Thoracic aorta (tissue), 2 donors: ENCODE results near the gene WNT7A. TPM values are rescaled to one million over a fixed set of nuclear protein-coding genes. Genes with fewer than 3 reads are reported as not detected.

Source experiments
- ATAC-seq: fragments of 150-250 bp; one replicate; pipeline ENCODE4 v1.8.0; 2017; ENCODE audit warnings: low read depth; ENCODE audit not compliant: insufficient number of reproducible peaks, low FRiP score
- DNase-seq: peaks from one replicate; pipeline ENCODE4 v3.0.0-alpha.2; 2020; ENCODE audit warnings: low spot score
- H3K27ac ChIP-seq, 2 donors: fragments of 200-600 bp; sonication (generic); 1 replicate in 1 of 2; 2 replicates in 1 of 2; pipeline ENCODE4 v1.5.1; 2016; ENCODE audit warnings: mild to moderate bottlenecking in 2 of 2, moderate library complexity in 2 of 2
- H3K27me3 ChIP-seq: fragments of 200-600 bp; sonication (generic); replicated peaks from 2 replicates; pipeline ENCODE4 v1.6.0; 2016; ENCODE audit warnings: mild to moderate bottlenecking; ENCODE audit not compliant: insufficient read depth
- H3K36me3 ChIP-seq: fragments of 200-600 bp; sonication (generic); one replicate; pipeline ENCODE4 v1.5.1; 2016
- H3K4me1 ChIP-seq, 2 donors: fragments of 200-600 bp; sonication (generic); 1 replicate in 1 of 2; 2 replicates in 1 of 2; pipeline versions ENCODE4 v1.5.1 to v1.6.0; 2016; ENCODE audit warnings: low read depth in 2 of 2, mild to moderate bottlenecking in 1 of 2; ENCODE audit not compliant: control insufficient read depth in 1 of 2
- H3K4me3 ChIP-seq: fragments of 200-600 bp; sonication (generic); 2 replicates; pipeline ENCODE4 v1.5.1; 2016; ENCODE audit warnings: mild to moderate bottlenecking
- H3K9me3 ChIP-seq: fragments of 200-600 bp; sonication (generic); 2 replicates; pipeline ENCODE4 v1.5.1; 2016
- CTCF ChIP-seq: fragments of 200-600 bp; sonication (generic); IDR thresholded peaks from one replicate; pipeline ENCODE4 v1.5.1; 2019; ENCODE audit warnings: antibody characterized with exemption
- total RNA-seq, 2 donors: library from RNA; depleted of rRNA; stranded (reverse); fragments of >200 nt; gene quantifications; one replicate each; pipeline versions ENCODE4 v1.1.0 to v1.2.3, GENCODE V29; 2016

Gene WNT7A
- total RNA-seq, 2 donors from 2014 or later = not detected

GRCh38 chr3:13825821-13826220, 54.0 kb downstream of the WNT7A start:
- H3K36me3 ChIP-seq = no peaks in the 10 kb centered on the region
- no peak for ATAC-seq
- no peak for TF ChIP-seq CTCF
- H3K9me3 ChIP-seq = no peaks in the 10 kb centered on the region
- H3K27ac ChIP-seq = no peak overlapping the region
- H3K4me1 ChIP-seq = no peaks in the 10 kb centered on the region
- H3K27me3 ChIP-seq = no peaks in the 10 kb centered on the region
- no peak for DNase-seq
- H3K4me3 ChIP-seq = no peak overlapping the region

- no peaks in the 10 kb centered on the region for H3K9me3 ChIP-seq
- no peaks in the 10 kb centered on the region for H3K27me3 ChIP-seq
- H3K4me3 ChIP-seq = no peak overlapping the region
- DNase-seq = no peak
- no peak for ATAC-seq
- H3K36me3 ChIP-seq = no peaks in the 10 kb centered on the region
- H3K27ac ChIP-seq = no peak overlapping the region
- no peak for TF ChIP-seq CTCF
- H3K4me1 ChIP-seq = no peaks in the 10 kb centered on the region
Measured at GRCh38 chr3:13825311-13825579, 54.6 kb downstream of the WNT7A start.

GRCh38 chr3:13824521-13825310, 55.2 kb downstream of the WNT7A start:
- Histone ChIP-seq H3K27me3 (no peaks in the 10 kb centered on the region), H3K9me3 (no peaks in the 10 kb centered on the region), H3K27ac (no peak overlapping the region), H3K36me3 (no peaks in the 10 kb centered on the region), H3K4me1 (no peaks in the 10 kb centered on the region), H3K4me3 (no peak overlapping the region)
- no peak for DNase-seq
- no peak for ATAC-seq
- no peak for TF ChIP-seq CTCF

- no peak for ATAC-seq
- DNase-seq = no peak
- H3K27ac ChIP-seq = no peak overlapping the region
Measured at GRCh38 chr3:13823692-13824091, 56.2 kb downstream of the WNT7A start.

More at GRCh38 chr3:13823692-13824091, 56.2 kb downstream of the WNT7A start:
- Histone ChIP-seq H3K36me3 (no peaks in the 10 kb centered on the region), H3K9me3 (no peaks in the 10 kb centered on the region), H3K4me1 (no peaks in the 10 kb centered on the region), H3K27me3 (no peaks in the 10 kb centered on the region), H3K4me3 (no peak overlapping the region)
- no peak for TF ChIP-seq CTCF
